ENCODE data around the gene TMEM120A. TPM values are rescaled to one million over a fixed set of nuclear protein-coding genes. Genes with fewer than 3 reads are reported as not detected.

Gene TMEM120A
- total RNA-seq, 2 experiments from 2014 or later: 24.2 to 25.8 TPM

- no peaks in the 10 kb centered on the region for H3K9me3 Mint-ChIP-seq
- H3K27me3 Mint-ChIP-seq: no peaks in the 10 kb centered on the region
- H3K4me3 Mint-ChIP-seq: no peak overlapping the region
- CTCF ChIA-PET: interaction anchor here (1.2 kb wide), 1 partner anchor 35 kb away, joined by 4 read pairs; no protein-coding TSS in a partner anchor
- POLR2A ChIA-PET: no interaction called here
- intact Hi-C loops (cut with micrococcal nuclease): no loop called here
- peaks cover 2% of the 10 kb centered on the region for H3K36me3 Mint-ChIP-seq
- DNase-seq: no peak
- H3K4me1 Mint-ChIP-seq (ENCODE audit: low read depth): peaks cover 5% of the 10 kb centered on the region
- H3K27ac Mint-ChIP-seq: no peak overlapping the region
Observed at GRCh38 chr7:75985009-75985517, 9.3 kb downstream of the TMEM120A start.

- intact Hi-C loops (cut with micrococcal nuclease): no loop called here
- peaks cover 2% of the 10 kb centered on the region for H3K36me3 Mint-ChIP-seq
- H3K27me3 Mint-ChIP-seq: no peaks in the 10 kb centered on the region
- CTCF ChIA-PET: interaction anchor here (1.2 kb wide), 1 partner anchor 36 kb away, joined by 4 read pairs; no protein-coding TSS in a partner anchor
- H3K4me3 Mint-ChIP-seq: no peak overlapping the region
- no peaks in the 10 kb centered on the region for H3K9me3 Mint-ChIP-seq
- H3K27ac Mint-ChIP-seq: no peak overlapping the region
- POLR2A ChIA-PET: no interaction called here
- no peaks in the 10 kb centered on the region for H3K4me1 Mint-ChIP-seq (ENCODE audit: low read depth)
- DNase-seq: no peak
Observed at GRCh38 chr7:75984130-75985008, 10.0 kb downstream of the TMEM120A start.

- no peak overlapping the region for H3K4me3 Mint-ChIP-seq
- H3K4me1 Mint-ChIP-seq (ENCODE audit: low read depth): no peaks in the 10 kb centered on the region
- no peaks in the 10 kb centered on the region for H3K9me3 Mint-ChIP-seq
- H3K27ac Mint-ChIP-seq: no peak overlapping the region
- H3K36me3 Mint-ChIP-seq: peaks cover 2% of the 10 kb centered on the region
- CTCF ChIA-PET: interaction anchor here (0.8 to 1.6 kb wide), 2 partner anchors 15 to 36 kb away, joined by 3 to 4 read pairs; no protein-coding TSS in a partner anchor
- H3K27me3 Mint-ChIP-seq: no peaks in the 10 kb centered on the region
- DNase-seq: no peak
- intact Hi-C loops (cut with micrococcal nuclease): no loop called here
- POLR2A ChIA-PET: no interaction called here
Observed at GRCh38 chr7:75983471-75984129, 10.8 kb downstream of the TMEM120A start.

- Mint-ChIP-seq H3K9me3 (no peaks in the 10 kb centered on the region), H3K4me1 (ENCODE audit: low read depth) (no peaks in the 10 kb centered on the region), H3K36me3 (peaks cover 2% of the 10 kb centered on the region), H3K27me3 (no peaks in the 10 kb centered on the region), H3K27ac (no peak overlapping the region), H3K4me3 (no peak overlapping the region)
- CTCF ChIA-PET: interaction anchor here (1.6 kb wide), 1 partner anchor 37 kb away, joined by 4 read pairs; no protein-coding TSS in a partner anchor
- intact Hi-C loops (cut with micrococcal nuclease): no loop called here
- no peak for DNase-seq
- POLR2A ChIA-PET: no interaction called here
Observed at GRCh38 chr7:75982306-75983064, 11.9 kb downstream of the TMEM120A start.

- no peak overlapping the region for H3K27ac Mint-ChIP-seq
- no peaks in the 10 kb centered on the region for H3K4me1 Mint-ChIP-seq (ENCODE audit: low read depth)
- H3K27me3 Mint-ChIP-seq: no peaks in the 10 kb centered on the region
- no peaks in the 10 kb centered on the region for H3K36me3 Mint-ChIP-seq
- H3K9me3 Mint-ChIP-seq: no peaks in the 10 kb centered on the region
- ChIA-PET POLR2A (no interaction called here), CTCF (no interaction called here)
- intact Hi-C loops (cut with micrococcal nuclease): no loop called here
- no peak for DNase-seq
- no peak overlapping the region for H3K4me3 Mint-ChIP-seq
Observed at GRCh38 chr7:75981453-75982305, 12.7 kb downstream of the TMEM120A start.

GRCh38 chr7:75981203-75981452 is 13.3 kb downstream of the TMEM120A start:
- CTCF ChIA-PET: no interaction called here
- DNase-seq: no peak
- Mint-ChIP-seq H3K27me3 (no peaks in the 10 kb centered on the region), H3K27ac (no peak overlapping the region), H3K9me3 (no peaks in the 10 kb centered on the region), H3K36me3 (no peaks in the 10 kb centered on the region), H3K4me3 (no peak overlapping the region), H3K4me1 (ENCODE audit: low read depth) (no peaks in the 10 kb centered on the region)
- intact Hi-C loops (cut with micrococcal nuclease): no loop called here
- POLR2A ChIA-PET: no interaction called here

- Mint-ChIP-seq H3K4me1 (ENCODE audit: low read depth) (no peaks in the 10 kb centered on the region), H3K36me3 (no peaks in the 10 kb centered on the region), H3K27ac (no peak overlapping the region), H3K4me3 (no peak overlapping the region), H3K27me3 (no peaks in the 10 kb centered on the region), H3K9me3 (no peaks in the 10 kb centered on the region)
- CTCF ChIA-PET: no interaction called here
- POLR2A ChIA-PET: interaction anchor here (0.5 kb wide), 1 partner anchor 10 kb away, joined by 3 read pairs; no protein-coding TSS in a partner anchor
- intact Hi-C loops (cut with micrococcal nuclease): no loop called here
- DNase-seq: no peak
Observed at GRCh38 chr7:75980430-75981202, 13.8 kb downstream of the TMEM120A start.

- POLR2A ChIA-PET: no interaction called here
- intact Hi-C loops (cut with micrococcal nuclease): no loop called here
- no peak overlapping the region for H3K4me3 Mint-ChIP-seq
- no peaks in the 10 kb centered on the region for H3K9me3 Mint-ChIP-seq
- DNase-seq: no peak
- no peak overlapping the region for H3K27ac Mint-ChIP-seq
- H3K27me3 Mint-ChIP-seq: no peaks in the 10 kb centered on the region
- no peaks in the 10 kb centered on the region for H3K4me1 Mint-ChIP-seq (ENCODE audit: low read depth)
- CTCF ChIA-PET: no interaction called here
- H3K36me3 Mint-ChIP-seq: no peaks in the 10 kb centered on the region
Observed at GRCh38 chr7:75979759-75980429, 14.5 kb downstream of the TMEM120A start.

GRCh38 chr7:75977743-75978142 is 16.7 kb downstream of the TMEM120A start:
- ChIA-PET POLR2A (no interaction called here), CTCF (interaction anchor here (1.3 kb wide), 1 partner anchor 42 kb away, joined by 5 read pairs; no protein-coding TSS in a partner anchor)
- Mint-ChIP-seq H3K36me3 (peaks cover 6% of the 10 kb centered on the region), H3K27ac (no peak overlapping the region), H3K9me3 (no peaks in the 10 kb centered on the region), H3K4me3 (no peak overlapping the region), H3K27me3 (no peaks in the 10 kb centered on the region), H3K4me1 (ENCODE audit: low read depth) (no peaks in the 10 kb centered on the region)
- intact Hi-C loops (cut with micrococcal nuclease): no loop called here
- no peak for DNase-seq

GRCh38 chr7:75971961-75972763 is 22.2 kb downstream of the TMEM120A start:
- H3K36me3 Mint-ChIP-seq: peaks cover 12% of the 10 kb centered on the region
- H3K9me3 Mint-ChIP-seq: no peaks in the 10 kb centered on the region
- H3K4me3 Mint-ChIP-seq: no peak overlapping the region
- H3K27me3 Mint-ChIP-seq: no peaks in the 10 kb centered on the region
- H3K27ac Mint-ChIP-seq: no peak overlapping the region
- H3K4me1 Mint-ChIP-seq (ENCODE audit: low read depth): no peaks in the 10 kb centered on the region
- DNase-seq: no peak
- POLR2A ChIA-PET: no interaction called here
- intact Hi-C loops (cut with micrococcal nuclease): no loop called here
- CTCF ChIA-PET: interaction anchor here (1.5 kb wide), 1 partner anchor 48 kb away, joined by 4 read pairs; no protein-coding TSS in a partner anchor

Measured in activated CD4-positive, alpha-beta memory T cell treated with anti-CD3 and anti-CD28 coated beads for 36 hours (primary cell).